Measurements from ENCODE around the gene AGO3.
"Not testable (repeated sequence)": the region's sequence is repeated elsewhere in the genome, so short reads cannot be mapped to it uniquely, and the experiment has no call there.

AGO3 gene

GRCh38 chr1:36008546-36009197, 77.8 kb downstream of the AGO3 start:
- no peak for DNase-seq (ENCODE audit: low read depth in 2 of 2)

DNA sequence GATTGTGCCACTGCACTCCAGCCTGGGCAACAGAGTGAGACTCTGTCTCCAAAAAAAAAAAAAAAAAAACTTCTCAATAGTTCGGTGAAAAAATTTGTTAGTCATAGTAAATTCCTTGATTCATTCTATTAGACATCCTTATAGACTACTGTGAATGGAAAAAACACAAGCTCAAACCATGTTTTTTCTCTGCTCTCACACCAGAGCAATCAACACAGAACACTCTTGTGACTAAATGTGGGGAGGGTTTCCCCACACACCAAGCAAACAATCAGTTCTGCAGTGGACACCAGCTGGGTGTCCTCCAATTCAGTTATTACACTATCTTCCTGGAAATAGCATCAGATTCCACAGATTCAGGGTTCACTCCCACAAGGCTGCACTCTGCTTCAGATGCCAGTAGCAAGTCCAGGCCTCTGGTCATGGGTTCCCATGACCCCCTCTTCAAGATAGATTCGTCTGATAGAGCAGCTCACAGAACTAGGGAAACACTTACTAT, 83.9 kb downstream of the AGO3 start:
- no peak for DNase-seq (ENCODE audit: low read depth in 2 of 2)

GRCh38 chr1:36016686-36017085, 85.8 kb downstream of the AGO3 start:
- no peak for DNase-seq (ENCODE audit: low read depth in 2 of 2)

DNA sequence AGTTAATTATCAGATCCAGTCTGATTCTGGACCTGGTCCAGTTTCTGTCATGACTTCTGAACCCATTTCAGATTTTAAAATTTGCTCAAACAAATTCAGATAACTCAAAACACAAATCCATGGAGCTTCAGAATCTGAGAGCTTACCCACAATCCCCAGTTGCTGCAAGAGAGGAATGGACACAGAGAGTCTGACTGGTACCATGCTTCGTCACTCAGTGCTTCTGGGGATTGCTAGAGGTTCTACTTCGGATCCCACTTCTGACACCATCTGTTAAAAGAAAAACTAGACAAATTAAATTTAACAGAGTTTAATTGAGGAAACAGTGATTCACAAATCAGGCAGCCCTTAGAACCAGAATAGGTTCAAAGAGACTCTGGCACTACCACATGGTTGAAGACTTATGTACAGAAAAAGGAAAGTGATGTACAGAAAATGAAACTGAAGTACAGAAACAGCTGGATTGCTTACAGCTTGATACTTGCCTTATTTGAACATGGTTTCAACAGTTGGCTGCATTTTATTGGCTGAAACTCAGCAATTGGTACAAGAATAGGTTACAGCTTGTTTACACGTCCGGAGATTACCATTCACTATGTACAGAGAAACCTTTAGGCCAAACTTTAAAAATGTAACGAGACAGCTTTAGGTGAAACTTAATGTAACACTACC, 92.3 kb downstream of the AGO3 start:
- no peak for DNase-seq (ENCODE audit: low read depth in 2 of 2)

DNA sequence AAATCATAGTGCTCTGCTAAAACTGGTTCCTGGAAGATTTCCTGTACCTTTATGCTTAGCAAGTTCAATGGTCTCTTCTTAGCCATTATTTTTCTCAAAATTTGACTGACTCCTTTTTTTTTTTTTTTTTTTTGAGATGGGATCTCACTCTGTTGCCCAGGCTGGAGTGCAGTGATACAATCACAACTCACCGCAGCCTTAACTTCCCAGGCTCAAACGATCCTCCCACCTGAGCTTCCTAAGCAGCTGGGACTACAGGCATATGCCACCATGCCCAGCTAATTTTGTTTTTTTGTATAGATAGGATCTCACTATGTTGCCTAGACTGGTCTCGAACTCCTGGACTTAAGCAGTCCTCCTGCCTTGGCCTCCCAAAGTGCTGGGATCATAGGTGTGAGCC, 93.1 kb downstream of the AGO3 start:
- not testable (repeated sequence) for DNase-seq (ENCODE audit: low read depth in 2 of 2)

DNA sequence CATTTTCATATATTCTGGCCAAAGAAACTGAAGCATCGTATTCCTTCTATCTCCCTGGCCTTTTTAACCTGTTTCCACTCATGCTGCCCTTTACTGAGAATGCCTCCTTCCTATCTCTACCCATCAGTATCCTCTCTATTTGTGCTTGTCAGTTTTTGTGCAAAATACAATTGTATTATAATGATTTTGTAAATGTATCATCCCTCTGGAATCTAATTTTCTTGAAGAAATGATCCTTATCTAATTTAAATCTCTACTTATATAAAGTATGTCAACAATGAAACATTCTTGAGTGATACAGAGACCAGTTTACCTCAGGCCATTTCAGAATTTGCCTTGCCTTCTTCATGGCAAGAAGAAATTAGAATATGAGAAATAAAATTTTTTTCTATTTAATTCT, 93.9 kb downstream of the AGO3 start:
- DNase-seq (ENCODE audit: low read depth in 2 of 2): no peak

GRCh38 chr1:36027766-36028165, 96.9 kb downstream of the AGO3 start:
- DNase-seq (ENCODE audit: low read depth in 2 of 2): no peak

- no peak for DNase-seq (ENCODE audit: low read depth in 2 of 2)
Measured at GRCh38 chr1:36031441-36031840, 100.5 kb downstream of the AGO3 start.

- no peak for DNase-seq (ENCODE audit: low read depth in 2 of 2)
Measured at GRCh38 chr1:36034692-36035091, 103.8 kb downstream of the AGO3 start.

DNA sequence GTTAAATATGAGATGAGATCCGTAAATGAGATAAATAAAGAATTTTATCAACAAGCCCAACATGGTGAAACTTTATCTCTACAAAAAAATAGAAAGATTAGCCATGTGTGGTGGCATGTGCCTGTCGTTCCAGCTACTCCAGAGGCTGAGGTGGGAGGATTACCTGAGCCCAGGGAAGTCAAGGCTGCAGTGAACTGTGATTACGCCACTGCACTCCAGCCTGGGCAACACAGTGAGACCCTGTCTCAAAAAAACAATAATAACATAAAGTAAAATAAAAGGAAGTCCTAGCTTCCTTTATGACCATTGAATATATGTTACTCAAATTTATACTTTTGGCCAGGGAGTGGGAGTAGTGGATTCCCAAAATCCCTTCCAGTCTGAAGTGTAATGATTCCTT, 104.2 kb downstream of the AGO3 start:
- DNase-seq (ENCODE audit: low read depth in 2 of 2): no peak

- DNase-seq (ENCODE audit: low read depth in 2 of 2): no peak
Measured at GRCh38 chr1:36040238-36040637, 109.3 kb downstream of the AGO3 start.

- DNase-seq (ENCODE audit: low read depth in 2 of 2): no peak
Measured at GRCh38 chr1:36051821-36052220, 120.9 kb downstream of the AGO3 start.

DNA sequence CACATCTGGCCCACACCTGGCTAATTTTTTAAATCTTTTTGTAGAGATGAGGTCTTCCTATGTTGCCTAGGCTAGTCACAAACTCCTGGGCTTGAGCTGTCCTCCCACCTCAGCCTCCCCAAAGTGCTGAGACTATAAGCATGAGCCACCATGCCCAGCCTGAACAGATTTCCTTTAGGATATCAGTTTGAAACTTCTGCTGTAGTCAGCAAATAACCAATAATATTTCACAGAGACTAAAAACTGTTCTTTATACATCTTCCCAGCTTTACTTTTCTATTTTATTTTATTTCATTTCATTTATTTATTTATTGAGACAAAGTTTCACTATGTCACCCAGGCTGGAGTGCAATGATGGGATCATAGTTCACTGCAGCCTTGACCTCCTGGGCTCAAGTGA, 123.1 kb downstream of the AGO3 start:
- DNase-seq (ENCODE audit: low read depth in 2 of 2): no peak

DNA sequence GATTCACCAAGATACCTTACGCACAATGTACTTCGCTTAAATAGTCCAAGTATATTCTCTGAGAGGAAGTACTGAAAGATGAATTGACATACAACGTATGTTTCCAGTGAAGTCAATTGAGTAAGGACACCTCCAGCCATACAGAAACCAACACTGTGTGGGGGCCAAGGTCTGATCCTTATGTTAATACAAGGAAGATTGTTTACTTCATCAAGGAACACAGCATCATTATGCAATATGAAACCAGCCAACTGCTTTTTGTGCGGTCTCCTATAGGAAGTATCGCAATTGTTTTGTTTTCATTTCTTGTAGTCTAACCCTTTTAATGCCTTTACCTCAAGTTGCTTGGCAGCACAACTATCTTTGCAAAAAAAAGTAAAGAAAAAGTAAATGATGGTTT, 124.8 kb downstream of the AGO3 start:
- no peak for DNase-seq (ENCODE audit: low read depth in 2 of 2)

- no peak for DNase-seq (ENCODE audit: low read depth in 2 of 2)
Measured at GRCh38 chr1:36062315-36062714, 131.4 kb downstream of the AGO3 start.

- DNase-seq (ENCODE audit: low read depth in 2 of 2): no peak
Measured at GRCh38 chr1:36067871-36068270, 137.0 kb downstream of the AGO3 start.

GRCh38 chr1:36068866-36069265, 138.0 kb downstream of the AGO3 start:
- no peak for DNase-seq (ENCODE audit: low read depth in 2 of 2)

DNA sequence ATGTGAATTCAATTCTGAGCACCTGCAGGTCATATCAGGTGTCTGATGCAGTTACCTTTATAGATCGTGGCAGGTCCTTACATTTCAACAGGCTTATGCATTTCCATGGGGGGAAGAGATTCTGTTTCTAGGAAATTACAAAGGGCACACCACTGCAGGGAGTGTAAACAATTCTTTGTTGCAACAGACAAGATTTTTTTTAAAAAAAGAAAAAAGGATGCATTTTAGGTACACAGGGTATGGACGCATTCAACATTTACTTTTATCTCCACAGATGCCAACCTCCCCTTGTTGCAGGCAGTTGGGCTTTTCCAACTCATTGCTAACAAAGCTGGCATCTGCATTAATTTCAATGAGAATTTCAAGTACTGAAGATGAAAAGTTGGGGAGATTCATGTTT, 139.4 kb downstream of the AGO3 start:
- DNase-seq (ENCODE audit: low read depth in 2 of 2): no peak

- DNase-seq (ENCODE audit: low read depth in 2 of 2): no peak
Measured at GRCh38 chr1:36076979-36077573, 146.2 kb downstream of the AGO3 start.

- no peak for DNase-seq (ENCODE audit: low read depth in 2 of 2)
Measured at GRCh38 chr1:36080236-36080635, 149.3 kb downstream of the AGO3 start.

GRCh38 chr1:36080801-36081200, 149.9 kb downstream of the AGO3 start:
- DNase-seq (ENCODE audit: low read depth in 2 of 2): no peak

GRCh38 chr1:36081926-36082485, 151.1 kb downstream of the AGO3 start:
- no peak for DNase-seq (ENCODE audit: low read depth in 2 of 2)

- DNase-seq (ENCODE audit: low read depth in 2 of 2): no peak
Measured at GRCh38 chr1:36083219-36083618, 152.3 kb downstream of the AGO3 start.
